CD4-positive, CD25-positive, alpha-beta regulatory T cell (primary cell): ENCODE measurements around the gene FBXL20. TPM values are rescaled to one million over a fixed set of nuclear protein-coding genes. Genes with fewer than 3 reads are reported as not detected.
"Not testable (repeated sequence)": the region's sequence is repeated elsewhere in the genome, so short reads cannot be mapped to it uniquely, and the experiment has no call there.

Experiments used
- ATAC-seq, 2 donors: fragments of 150-1000 bp; cut with Tn5 transposase; one replicate each; pipeline ENCODE4 v1.10.0; 2021; ENCODE audit warnings: low read depth in 2 of 2, moderate number of reproducible peaks in 2 of 2, moderate library complexity in 1 of 2
- DNase-seq, 3 donors: peaks; one replicate each; pipeline versions ENCODE4 v3.0.0 to v3.0.0-alpha.2; 2012 to 2022; ENCODE audit warnings: mixed read lengths in 1 of 3
- H3K27ac ChIP-seq: one replicate; pipeline ENCODE4 v1.7.0; 2013; ENCODE audit warnings: mild to moderate bottlenecking, low read length; ENCODE audit not compliant: insufficient read depth, poor library complexity, severe bottlenecking
- H3K27me3 ChIP-seq: one replicate; pipeline ENCODE4 v1.7.0; 2013; ENCODE audit warnings: low read length; ENCODE audit not compliant: control insufficient read depth, insufficient read depth
- H3K36me3 ChIP-seq: one replicate; pipeline ENCODE4 v1.7.0; 2013; ENCODE audit warnings: mild to moderate bottlenecking, low read length, moderate library complexity; ENCODE audit not compliant: control insufficient read depth, insufficient read depth
- H3K4me1 ChIP-seq: 2 replicates; pipeline ENCODE4 v1.7.0; 2013; ENCODE audit warnings: mild to moderate bottlenecking, low read length; ENCODE audit not compliant: insufficient read depth, control insufficient read depth, poor library complexity, severe bottlenecking
- H3K4me3 ChIP-seq: one replicate; pipeline ENCODE4 v1.7.0; 2013; ENCODE audit warnings: low read depth, mild to moderate bottlenecking, low read length, moderate library complexity
- H3K9me3 ChIP-seq, 2 experiments: 1 replicate in 1 of 2; 2 replicates in 1 of 2; pipeline ENCODE4 v1.7.0; 2013; ENCODE audit warnings: low read length in 2 of 2, mild to moderate bottlenecking in 1 of 2, moderate library complexity in 1 of 2; ENCODE audit not compliant: control insufficient read depth in 2 of 2
- H3K27ac Mint-ChIP-seq, 3 donors: one replicate each; pipeline ENCODE4 v1.8.0; 2020 to 2022; ENCODE audit warnings: mild to moderate bottlenecking in 3 of 3, mixed read lengths in 3 of 3, moderate library complexity in 2 of 3
- H3K27me3 Mint-ChIP-seq: one replicate; pipeline ENCODE4 v1.8.0; 2022; ENCODE audit warnings: mild to moderate bottlenecking, mixed read lengths
- H3K36me3 Mint-ChIP-seq: one replicate; pipeline ENCODE4 v1.8.0; 2020; ENCODE audit warnings: mixed read lengths
- H3K4me1 Mint-ChIP-seq, 4 donors: one replicate each; pipeline ENCODE4 v1.8.0; 2020 to 2022; ENCODE audit warnings: mixed read lengths in 4 of 4, mild to moderate bottlenecking in 1 of 4
- H3K4me3 Mint-ChIP-seq, 4 donors: one replicate each; pipeline ENCODE4 v1.8.0; 2020 to 2022; ENCODE audit warnings: mild to moderate bottlenecking in 4 of 4, mixed read lengths in 4 of 4, moderate library complexity in 3 of 4
- H3K9me3 Mint-ChIP-seq, 7 donors: one replicate each; pipeline ENCODE4 v1.8.0; 2020 to 2022; ENCODE audit warnings: mixed read lengths in 7 of 7, mild to moderate bottlenecking in 3 of 7, moderate library complexity in 2 of 7
- polyA plus RNA-seq, 4 donors: library from polyadenylated mRNA; unstranded; fragments of 300-500 nt; fragmentation: Illumina TruSeq; gene quantifications; one replicate each; pipeline ENCODE4 v1.2.3, GENCODE V29; 2021
- total RNA-seq: library from RNA; stranded (reverse); gene quantifications from one replicate; pipeline ENCODE4 v1.2.3, GENCODE V29; 2022

Gene FBXL20
- 30.8 TPM for total RNA-seq
- 1 to 10 TPM; 4.0 to 6.3 (median 4.8) TPM for polyA plus RNA-seq

GRCh38 chr17:39401412-39402243, at the start of gene FBXL20:
Gene FBXL20, minus strand, starts transcription at chr17:39401626. Its CDS starts 224 bp downstream, at chr17:39401402.
- peak within 1 kb of the TSS; percentile 92 for H3K4me3 ChIP-seq
- Mint-ChIP-seq H3K9me3 (no peaks in the 10 kb centered on the region), H3K36me3 (peaks cover 6% of the 10 kb centered on the region), H3K27me3 (peaks cover 10% of the 10 kb centered on the region), H3K4me1 (peaks cover 23 to 50% (median 34%) of the 10 kb centered on the region in 4 donors), H3K27ac (peak within 1 kb of the TSS; percentile 96 to 99 (median 97)), H3K4me3 (peak within 1 kb of the TSS; percentile 98 to 99 (median 98))
- peak; percentile 91 to 92 (median 91) for DNase-seq
- peak within 1 kb of the TSS; percentile 82 for H3K27ac ChIP-seq
- peaks cover 18% of the 10 kb centered on the region for H3K4me1 ChIP-seq
- H3K27me3 ChIP-seq, result no peaks in the 10 kb centered on the region
- peak; percentile 78 to 80 for ATAC-seq
- H3K36me3 ChIP-seq, result peaks cover 6% of the 10 kb centered on the region
- no peaks in the 10 kb centered on the region for H3K9me3 ChIP-seq

GRCh38 chr17:39450847-39451581, 49.6 kb upstream of the FBXL20 start, which contains the start of gene MED1:
Gene MED1, minus strand, starts transcription at chr17:39451263. Its CDS starts 201 bp downstream, at chr17:39451062.
- peak within 1 kb of the TSS; percentile 99 for H3K27ac Mint-ChIP-seq
- peaks cover 0 to 1% (median 0%) of the 10 kb centered on the region in 7 donors for H3K9me3 Mint-ChIP-seq
- peak; percentile 95 to 97 for ATAC-seq
- Histone ChIP-seq H3K9me3 (no peaks in the 10 kb centered on the region), H3K4me1 (peaks cover 15% of the 10 kb centered on the region), H3K36me3 (peaks cover 16% of the 10 kb centered on the region), H3K27ac (peak within 1 kb of the TSS; percentile 91), H3K4me3 (peak within 1 kb of the TSS; percentile 81), H3K27me3 (no peaks in the 10 kb centered on the region)
- H3K4me3 Mint-ChIP-seq, result peak within 1 kb of the TSS; percentile 95 to 99 (median 96)
- H3K27me3 Mint-ChIP-seq, result no peaks in the 10 kb centered on the region
- H3K36me3 Mint-ChIP-seq, result peaks cover 4% of the 10 kb centered on the region
- DNase-seq, result peak; percentile 89 to 98 (median 93)
- peaks cover 12 to 41% (median 26%) of the 10 kb centered on the region in 4 donors for H3K4me1 Mint-ChIP-seq

- H3K27ac ChIP-seq, result peak overlapping the region; percentile 91
- ATAC-seq, result no peak
- peaks cover 12 to 46% (median 26%) of the 10 kb centered on the region in 4 donors for H3K4me1 Mint-ChIP-seq
- peaks cover 4% of the 10 kb centered on the region for H3K36me3 Mint-ChIP-seq
- no peaks in the 10 kb centered on the region for H3K27me3 Mint-ChIP-seq
- no peak for DNase-seq
- H3K4me1 ChIP-seq, result peaks cover 15% of the 10 kb centered on the region
- H3K4me3 Mint-ChIP-seq, result peak overlapping the region; percentile 95 to 99 (median 96)
- peak overlapping the region; percentile 86 to 99 (median 99) for H3K27ac Mint-ChIP-seq
- no peaks in the 10 kb centered on the region for H3K9me3 ChIP-seq
- no peaks in the 10 kb centered on the region for H3K27me3 ChIP-seq
- peak overlapping the region; percentile 81 for H3K4me3 ChIP-seq
- H3K36me3 ChIP-seq, result peaks cover 25% of the 10 kb centered on the region
- peaks cover 0 to 1% (median 0%) of the 10 kb centered on the region in 7 donors for H3K9me3 Mint-ChIP-seq
These were observed 48.6 kb upstream of the FBXL20 start for GRCh38 chr17:39450051-39450450.

- peak overlapping the region in 2 of 4 donors; percentile 38 to 99 for H3K4me3 Mint-ChIP-seq
- ATAC-seq (no peak), DNase-seq (no peak)
- peaks cover 15% of the 10 kb centered on the region for H3K4me1 ChIP-seq
- H3K27me3 ChIP-seq, result no peaks in the 10 kb centered on the region
- H3K4me3 ChIP-seq, result no peak overlapping the region
- H3K36me3 ChIP-seq, result peaks cover 43% of the 10 kb centered on the region
- no peak overlapping the region for H3K27ac ChIP-seq
- H3K9me3 ChIP-seq, result no peaks in the 10 kb centered on the region
- peaks cover 12 to 50% (median 32%) of the 10 kb centered on the region in 4 donors for H3K4me1 Mint-ChIP-seq
- peaks cover 15% of the 10 kb centered on the region for H3K36me3 Mint-ChIP-seq
- no peaks in the 10 kb centered on the region for H3K27me3 Mint-ChIP-seq
- H3K9me3 Mint-ChIP-seq, result peaks cover 0 to 1% (median 0%) of the 10 kb centered on the region in 7 donors
- H3K27ac Mint-ChIP-seq, result no peak overlapping the region
These were observed 46.1 kb upstream of the FBXL20 start for GRCh38 chr17:39447561-39447960.

- H3K27me3 ChIP-seq, result no peaks in the 10 kb centered on the region
- ATAC-seq (no peak), DNase-seq (no peak)
- Mint-ChIP-seq H3K9me3 (peaks cover 0 to 1% (median 0%) of the 10 kb centered on the region in 7 donors), H3K4me1 (peaks cover 0 to 26% (median 19%) of the 10 kb centered on the region in 4 donors), H3K4me3 (no peak overlapping the region), H3K27ac (peak overlapping the region in 1 of 3 donors; percentile 10), H3K27me3 (no peaks in the 10 kb centered on the region), H3K36me3 (peaks cover 41% of the 10 kb centered on the region)
- peaks cover 77% of the 10 kb centered on the region for H3K36me3 ChIP-seq
- no peaks in the 10 kb centered on the region for H3K9me3 ChIP-seq
- H3K27ac ChIP-seq, result no peak overlapping the region
- no peaks in the 10 kb centered on the region for H3K4me1 ChIP-seq
- no peak overlapping the region for H3K4me3 ChIP-seq
These were observed 41.9 kb upstream of the FBXL20 start for GRCh38 chr17:39443326-39443725.

- not testable (repeated sequence) for H3K4me3 ChIP-seq, H3K9me3 ChIP-seq, H3K27me3 ChIP-seq, DNase-seq, H3K4me1 ChIP-seq, H3K27ac ChIP-seq, H3K4me3 Mint-ChIP-seq, ATAC-seq, H3K27me3 Mint-ChIP-seq, H3K9me3 Mint-ChIP-seq
- H3K36me3 ChIP-seq, result peaks cover 71% of the 10 kb centered on the region
- Mint-ChIP-seq H3K27ac (peak overlapping the region in 1 of 3 donors; percentile 55), H3K4me1 (peaks cover 0 to 13% (median 11%) of the 10 kb centered on the region in 4 donors), H3K36me3 (peaks cover 43% of the 10 kb centered on the region)
These were observed 38.4 kb upstream of the FBXL20 start for GRCh38 chr17:39439868-39440267.

- peaks cover 20% of the 10 kb centered on the region for H3K36me3 Mint-ChIP-seq
- no peak overlapping the region for H3K4me3 Mint-ChIP-seq
- Histone ChIP-seq H3K4me1 (no peaks in the 10 kb centered on the region), H3K27me3 (no peaks in the 10 kb centered on the region), H3K27ac (no peak overlapping the region), H3K4me3 (no peak overlapping the region), H3K9me3 (no peaks in the 10 kb centered on the region), H3K36me3 (peaks cover 70% of the 10 kb centered on the region)
- H3K4me1 Mint-ChIP-seq, result peaks cover 0 to 5% (median 0%) of the 10 kb centered on the region in 4 donors
- ATAC-seq (no peak), DNase-seq (no peak)
- no peaks in the 10 kb centered on the region for H3K9me3 Mint-ChIP-seq
- H3K27ac Mint-ChIP-seq, result no peak overlapping the region
- no peaks in the 10 kb centered on the region for H3K27me3 Mint-ChIP-seq
These were observed 28.2 kb upstream of the FBXL20 start for GRCh38 chr17:39429600-39429999.
